Gastrocnemius medialis (tissue), 4 donors: ENCODE data around the gene RSPO3. TPM values are rescaled to one million over a fixed set of nuclear protein-coding genes. Genes with fewer than 3 reads are reported as not detected.

ENCODE experiments used
- ATAC-seq, 2 donors: fragments of 150-250 bp; one replicate each; pipeline ENCODE4 v1.9.1; 2016
- DNase-seq, 2 donors: peaks; one replicate each; pipeline ENCODE4 v3.0.0-alpha.2; 2019
- H3K27ac ChIP-seq, 4 donors: fragments of 200-600 bp; sonication (generic); 1 replicate in 1 of 4; 2 replicates in 3 of 4; pipeline ENCODE4 v1.5.1; 2016 to 2018; ENCODE audit warnings: mild to moderate bottlenecking in 2 of 4, moderate library complexity in 1 of 4
- H3K27me3 ChIP-seq, 3 donors: fragments of 200-600 bp; sonication (generic) in 2 of 3; 1 replicate in 1 of 3; 2 replicates in 2 of 3; pipeline versions ENCODE4 v1.5.1 to v1.6.0; 2016 to 2019; ENCODE audit warnings: mild to moderate bottlenecking in 1 of 3, moderate library complexity in 1 of 3
- H3K36me3 ChIP-seq, 2 donors: fragments of 200-600 bp; sonication (generic) in 1 of 2; one replicate each; pipeline ENCODE4 v1.5.1; 2017 to 2018
- H3K4me1 ChIP-seq, 2 donors: fragments of 200-600 bp; sonication (generic) in 1 of 2; one replicate each; pipeline ENCODE4 v1.5.1; 2016 to 2017; ENCODE audit warnings: mild to moderate bottlenecking in 2 of 2
- H3K4me3 ChIP-seq, 4 donors: fragments of 200-600 bp; sonication (generic) in 3 of 4; 1 replicate in 1 of 4; 2 replicates in 3 of 4; pipeline ENCODE4 v1.5.1; 2016 to 2019; ENCODE audit warnings: mild to moderate bottlenecking in 2 of 4
- H3K9me3 ChIP-seq, 3 donors: fragments of 200-600 bp; sonication (generic) in 2 of 3; 1 replicate in 1 of 3; 2 replicates in 2 of 3; pipeline ENCODE4 v1.5.1; 2016 to 2019
- POLR2A ChIP-seq, 2 donors: fragments of 450-650 bp; IDR thresholded peaks; one replicate each; pipeline ENCODE4 v1.6.1; 2017; ENCODE audit warnings: antibody characterized with exemption in 2 of 2, mild to moderate bottlenecking in 2 of 2, moderate library complexity in 2 of 2
- in situ Hi-C, 4 donors: fragments of 200-750 bp; cut with MboI; loops; one replicate each; pipeline versions ENCODE4 v1.15.0 to v1.8.0; 2017; ENCODE audit warnings: low sequenced_read_pairs in 4 of 4
- intact Hi-C: fragments of 100-400 bp; cut with DNase I; formaldehyde crosslinking; loops from one replicate; pipeline ENCODE4 v1.15.1; 2023; ENCODE audit warnings: low total_unique reads
- total RNA-seq, 4 donors: library from RNA; depleted of rRNA; stranded (reverse); fragments of >200 nt; gene quantifications; one replicate each; pipeline versions ENCODE4 v1.1.0 to v1.2.3, GENCODE V29; 2016
- TF ChIP-seq, protein P1 (sequence below), 5 experiments: fragments of 450-650 bp in 3 of 5; fragments of 200-600 bp in 2 of 5; sonication (generic) in 2 of 5; IDR thresholded peaks in 4 of 5; conservative IDR thresholded peaks in 1 of 5; 1 replicate in 4 of 5; 2 replicates in 1 of 5; pipeline ENCODE4 v1.5.1; 2016 to 2019; ENCODE audit warnings: antibody characterized with exemption in 5 of 5, mild to moderate bottlenecking in 3 of 5, moderate library complexity in 3 of 5

Gene RSPO3
- total RNA-seq, 4 donors from 2014 or later: 4.8 to 30.5 (median 7.2) TPM

GRCh38 chr6:127111526-127111925 lies 6.9 kb upstream of the RSPO3 start:
- Histone ChIP-seq H3K27me3 (no peaks in the 10 kb centered on the region), H3K4me3 (no peak overlapping the region), H3K9me3 (no peaks in the 10 kb centered on the region), H3K4me1 (peaks cover 0 to 25% of the 10 kb centered on the region in 2 donors), H3K27ac (peak overlapping the region; percentile 10 to 46 (median 44)), H3K36me3 (no peaks in the 10 kb centered on the region)
- intact Hi-C loops (loop anchor here (5.0 kb wide), 1 partner anchor 149 kb away; no protein-coding TSS in a partner anchor), in situ Hi-C loops (loop anchor here in 2 of 4 donors (25.0 kb wide), 1 partner anchor 299 kb away; no protein-coding TSS in a partner anchor)
- ATAC-seq: no peak
- DNase-seq: no peak
- TF ChIP-seq, protein P1, sequence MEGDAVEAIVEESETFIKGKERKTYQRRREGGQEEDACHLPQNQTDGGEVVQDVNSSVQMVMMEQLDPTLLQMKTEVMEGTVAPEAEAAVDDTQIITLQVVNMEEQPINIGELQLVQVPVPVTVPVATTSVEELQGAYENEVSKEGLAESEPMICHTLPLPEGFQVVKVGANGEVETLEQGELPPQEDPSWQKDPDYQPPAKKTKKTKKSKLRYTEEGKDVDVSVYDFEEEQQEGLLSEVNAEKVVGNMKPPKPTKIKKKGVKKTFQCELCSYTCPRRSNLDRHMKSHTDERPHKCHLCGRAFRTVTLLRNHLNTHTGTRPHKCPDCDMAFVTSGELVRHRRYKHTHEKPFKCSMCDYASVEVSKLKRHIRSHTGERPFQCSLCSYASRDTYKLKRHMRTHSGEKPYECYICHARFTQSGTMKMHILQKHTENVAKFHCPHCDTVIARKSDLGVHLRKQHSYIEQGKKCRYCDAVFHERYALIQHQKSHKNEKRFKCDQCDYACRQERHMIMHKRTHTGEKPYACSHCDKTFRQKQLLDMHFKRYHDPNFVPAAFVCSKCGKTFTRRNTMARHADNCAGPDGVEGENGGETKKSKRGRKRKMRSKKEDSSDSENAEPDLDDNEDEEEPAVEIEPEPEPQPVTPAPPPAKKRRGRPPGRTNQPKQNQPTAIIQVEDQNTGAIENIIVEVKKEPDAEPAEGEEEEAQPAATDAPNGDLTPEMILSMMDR (IDR thresholded peaks at IDR 0.05 in 4 of 5, conservative IDR thresholded peaks at IDR 0.05 in 1 of 5): no peak
- TF ChIP-seq POLR2A (IDR thresholded peaks at IDR 0.05): no peak

GRCh38 chr6:127114214-127114760 lies 4.2 kb upstream of the RSPO3 start:
- TF ChIP-seq POLR2A (IDR thresholded peaks at IDR 0.05): no peak
- intact Hi-C loops: loop anchor here (5.0 kb wide), 1 partner anchor 152 kb away; no protein-coding TSS in a partner anchor
- ATAC-seq: no peak
- Histone ChIP-seq H3K4me1 (peaks cover 3 to 29% of the 10 kb centered on the region in 2 donors), H3K27me3 (no peaks in the 10 kb centered on the region), H3K9me3 (no peaks in the 10 kb centered on the region), H3K27ac (peak overlapping the region in 3 of 4 donors; percentile 83 to 94 (median 86)), H3K4me3 (no peak overlapping the region), H3K36me3 (no peaks in the 10 kb centered on the region)
- in situ Hi-C loops: loop anchor here in 2 of 4 donors (25.0 kb wide), 1 partner anchor 302 kb away; no protein-coding TSS in a partner anchor
- no peak for DNase-seq

GRCh38 chr6:127115084-127115655 lies 3.3 kb upstream of the RSPO3 start:
- in situ Hi-C loops (loop anchor here in 2 of 4 donors (25.0 kb wide), 1 partner anchor 303 kb away; no protein-coding TSS in a partner anchor), intact Hi-C loops (loop anchor here (5.0 kb wide), 2 partner anchors 152 to 1128 kb away; partner anchors contain the start of genes RNF146 and TRMT11)
- no peaks in the 10 kb centered on the region for H3K27me3 ChIP-seq
- peak; percentile 30 to 54 for ATAC-seq
- peak overlapping the region; percentile 83 to 94 (median 86) for H3K27ac ChIP-seq
- no peak for DNase-seq
- H3K36me3 ChIP-seq: no peaks in the 10 kb centered on the region
- peak overlapping the region in 2 of 4 donors; percentile 9 to 36 for H3K4me3 ChIP-seq
- peaks cover 3 to 32% of the 10 kb centered on the region in 2 donors for H3K4me1 ChIP-seq
- no peak for TF ChIP-seq POLR2A (IDR thresholded peaks at IDR 0.05)
- TF ChIP-seq, protein P1 (IDR thresholded peaks at IDR 0.05 in 4 of 5, conservative IDR thresholded peaks at IDR 0.05 in 1 of 5): no peak
- no peaks in the 10 kb centered on the region for H3K9me3 ChIP-seq

DNA sequence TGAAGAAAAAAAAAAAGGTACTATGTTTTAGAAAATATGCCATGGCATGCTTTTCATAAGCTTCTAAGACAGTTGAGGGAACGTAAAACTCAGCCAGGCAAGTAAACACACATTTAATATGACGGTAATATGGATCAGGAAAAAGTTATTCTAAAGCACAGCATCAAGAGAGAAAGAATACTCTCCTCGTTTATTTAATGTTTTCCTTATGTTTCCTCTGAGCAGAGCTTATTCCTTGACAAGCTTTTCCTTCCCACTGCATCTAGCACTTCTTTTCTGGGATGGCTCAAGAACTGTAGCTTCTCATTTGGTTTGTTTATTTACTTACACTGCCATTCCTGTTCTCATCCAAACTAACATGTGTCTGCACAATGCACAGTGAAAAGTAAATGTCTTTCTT lies 2.7 kb upstream of the RSPO3 start:
- DNase-seq (no peak), ATAC-seq (no peak)
- H3K4me3 ChIP-seq: peak overlapping the region in 2 of 4 donors; percentile 9 to 36
- no peaks in the 10 kb centered on the region for H3K36me3 ChIP-seq
- H3K27me3 ChIP-seq: peaks cover 0 to 3% (median 0%) of the 10 kb centered on the region in 3 donors
- no peaks in the 10 kb centered on the region for H3K9me3 ChIP-seq
- intact Hi-C loops (loop anchor here (5.0 kb wide), 2 partner anchors 152 to 1128 kb away; partner anchors contain the start of genes RNF146 and TRMT11), in situ Hi-C loops (loop anchor here in 2 of 4 donors (25.0 kb wide), 1 partner anchor 303 kb away; no protein-coding TSS in a partner anchor)
- peaks cover 9 to 38% of the 10 kb centered on the region in 2 donors for H3K4me1 ChIP-seq
- peak overlapping the region; percentile 83 to 94 (median 86) for H3K27ac ChIP-seq
- TF ChIP-seq POLR2A (IDR thresholded peaks at IDR 0.05): no peak
- TF ChIP-seq, protein P1 (IDR thresholded peaks at IDR 0.05 in 4 of 5, conservative IDR thresholded peaks at IDR 0.05 in 1 of 5): no peak

DNA sequence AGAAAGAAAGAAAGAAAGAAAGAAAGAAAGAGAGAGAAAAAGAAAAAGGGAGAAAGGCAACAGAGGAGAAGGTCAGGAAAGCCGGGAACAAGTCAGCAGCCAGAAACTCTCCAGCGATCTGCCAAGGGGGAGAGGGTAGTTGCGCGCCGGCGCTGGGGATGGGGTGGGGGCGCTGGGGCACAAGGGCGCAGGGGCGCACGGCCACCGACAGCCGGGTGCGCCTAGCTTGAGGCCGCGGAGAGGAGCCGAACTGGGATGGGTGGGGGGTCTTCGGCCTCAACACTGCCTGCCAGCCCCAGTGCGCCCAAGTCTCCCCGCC lies 533 bp upstream of the RSPO3 start:
- Histone ChIP-seq H3K4me3 (peak overlapping the region; percentile 66 to 72 (median 66)), H3K4me1 (peaks cover 25 to 46% of the 10 kb centered on the region in 2 donors), H3K27ac (peak overlapping the region; percentile 83 to 94 (median 86)), H3K27me3 (peaks cover 0 to 9% (median 0%) of the 10 kb centered on the region in 3 donors), H3K9me3 (no peaks in the 10 kb centered on the region), H3K36me3 (no peaks in the 10 kb centered on the region)
- intact Hi-C loops (loop anchor here (2.0 to 5.0 kb wide), 3 partner anchors 73 to 1131 kb away; partner anchors contain the start of genes RNF146 and TRMT11), in situ Hi-C loops (loop anchor here in 2 of 4 donors (25.0 kb wide), 1 partner anchor 306 kb away; no protein-coding TSS in a partner anchor)
- TF ChIP-seq, protein P1 (IDR thresholded peaks at IDR 0.05 in 4 of 5, conservative IDR thresholded peaks at IDR 0.05 in 1 of 5): no peak
- TF ChIP-seq POLR2A (IDR thresholded peaks at IDR 0.05): no peak
- no peak for DNase-seq
- ATAC-seq: no peak
